ENCODE data around the gene ATP13A1.

ATP13A1 gene

DNA sequence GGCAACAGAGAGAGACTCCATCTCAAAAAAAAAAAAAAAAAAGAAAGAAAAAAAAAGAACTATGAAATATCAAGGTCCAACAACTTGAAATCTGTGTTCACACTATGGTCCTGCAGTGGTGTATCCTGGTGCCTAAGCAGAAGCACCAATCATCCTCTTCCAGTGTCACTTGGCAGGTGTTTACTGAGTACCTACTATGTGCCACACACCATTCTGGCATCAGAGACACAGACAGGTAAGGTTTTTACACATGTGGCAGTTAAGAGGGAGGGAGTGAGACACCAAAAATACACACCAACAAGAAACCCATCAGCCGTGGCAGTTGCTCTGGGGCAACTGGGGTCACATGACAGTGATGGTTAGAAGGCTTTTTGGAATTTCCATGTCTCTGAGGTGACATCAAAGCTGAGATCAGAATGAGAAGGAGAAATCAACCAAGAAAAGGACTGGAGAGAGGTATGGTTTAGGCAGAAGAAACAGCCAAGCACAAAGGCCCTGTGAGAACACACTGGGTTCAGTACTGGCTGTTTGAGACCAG, 62.6 kb downstream of the ATP13A1 start:
- TF ChIP-seq, protein P1, sequence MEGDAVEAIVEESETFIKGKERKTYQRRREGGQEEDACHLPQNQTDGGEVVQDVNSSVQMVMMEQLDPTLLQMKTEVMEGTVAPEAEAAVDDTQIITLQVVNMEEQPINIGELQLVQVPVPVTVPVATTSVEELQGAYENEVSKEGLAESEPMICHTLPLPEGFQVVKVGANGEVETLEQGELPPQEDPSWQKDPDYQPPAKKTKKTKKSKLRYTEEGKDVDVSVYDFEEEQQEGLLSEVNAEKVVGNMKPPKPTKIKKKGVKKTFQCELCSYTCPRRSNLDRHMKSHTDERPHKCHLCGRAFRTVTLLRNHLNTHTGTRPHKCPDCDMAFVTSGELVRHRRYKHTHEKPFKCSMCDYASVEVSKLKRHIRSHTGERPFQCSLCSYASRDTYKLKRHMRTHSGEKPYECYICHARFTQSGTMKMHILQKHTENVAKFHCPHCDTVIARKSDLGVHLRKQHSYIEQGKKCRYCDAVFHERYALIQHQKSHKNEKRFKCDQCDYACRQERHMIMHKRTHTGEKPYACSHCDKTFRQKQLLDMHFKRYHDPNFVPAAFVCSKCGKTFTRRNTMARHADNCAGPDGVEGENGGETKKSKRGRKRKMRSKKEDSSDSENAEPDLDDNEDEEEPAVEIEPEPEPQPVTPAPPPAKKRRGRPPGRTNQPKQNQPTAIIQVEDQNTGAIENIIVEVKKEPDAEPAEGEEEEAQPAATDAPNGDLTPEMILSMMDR (IDR thresholded peaks at IDR 0.05; ENCODE audit: extremely low read depth, missing control alignments): no peak
- no peak for DNase-seq (ENCODE audit: low spot score)

GRCh38 chr19:19598728-19599451, 64.6 kb downstream of the ATP13A1 start:
- DNase-seq (ENCODE audit: low spot score): peak; percentile 44

DNA sequence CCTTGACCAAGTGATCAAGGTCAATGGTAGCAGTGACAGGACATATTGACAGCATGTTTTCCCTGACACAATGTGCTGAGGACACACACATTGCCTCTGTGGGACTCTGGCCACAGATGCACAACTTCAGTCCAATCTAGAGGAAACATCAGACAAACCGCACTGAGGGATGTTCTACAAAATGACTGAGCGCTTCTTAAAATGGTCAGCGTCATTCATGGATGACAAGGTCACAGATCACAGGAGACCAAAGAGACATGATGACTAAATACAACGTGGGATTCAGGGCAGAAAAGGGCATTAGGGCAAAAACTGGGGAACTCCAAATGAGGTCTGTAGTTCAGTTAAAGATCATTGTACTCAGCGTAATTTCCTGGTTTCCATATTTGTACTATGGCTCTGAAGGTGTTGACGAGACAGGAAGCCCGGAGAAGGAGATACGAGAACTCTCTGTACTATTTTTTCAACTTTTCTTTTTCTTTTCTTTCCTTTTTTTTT, 65.6 kb downstream of the ATP13A1 start:
- peak; percentile 69 for DNase-seq (ENCODE audit: low spot score)
- TF ChIP-seq, protein P1 (IDR thresholded peaks at IDR 0.05; ENCODE audit: extremely low read depth, missing control alignments): no peak
